HepG2 (cell line): ENCODE measurements around the gene ERCC6. TPM values are rescaled to one million over a fixed set of nuclear protein-coding genes. Genes with fewer than 3 reads are reported as not detected.

Experiments used
- ATM ChIP-seq: fragments of 450-650 bp; IDR thresholded peaks from 2 replicates; pipeline ENCODE4 v1.7.1; 2017; ENCODE audit warnings: mild to moderate bottlenecking, borderline replicate concordance
- CENPX ChIP-seq: sonication (generic); formaldehyde crosslinking; IDR thresholded peaks from 2 replicates; pipeline ENCODE4 v1.9.0; 2021; ENCODE audit warnings: mild to moderate bottlenecking, missing genetic modification reagents, moderate library complexity
- CSRNP2 ChIP-seq: sonication (generic); formaldehyde crosslinking; conservative IDR thresholded peaks from 2 replicates; pipeline ENCODE4 v1.8.0; 2022; ENCODE audit warnings: low read depth, missing genetic modification reagents
- HCFC1 ChIP-seq: fragments of 150-350 bp; IDR thresholded peaks from 2 replicates; pipeline ENCODE4 v1.6.1; 2014; ENCODE audit warnings: low read depth, low read length
- KAT8 ChIP-seq: IDR thresholded peaks from 2 replicates; pipeline ENCODE4 v1.6.1; 2016; ENCODE audit warnings: missing genetic modification reagents, missing compliant biosample characterization
- NONO ChIP-seq, 2 experiments: fragments of 450-650 bp in 1 of 2; sonication (generic) in 1 of 2; formaldehyde crosslinking in 1 of 2; IDR thresholded peaks in 1 of 2; conservative IDR thresholded peaks in 1 of 2; 2 replicates each; pipeline versions ENCODE4 v1.6.1 to v1.8.0; 2017 to 2022; ENCODE audit warnings: mild to moderate bottlenecking in 1 of 2, missing genetic modification reagents in 1 of 2, moderate library complexity in 1 of 2
- PAX8 ChIP-seq: sonication (generic); formaldehyde crosslinking; IDR thresholded peaks from 2 replicates; pipeline ENCODE4 v1.8.0; 2022; ENCODE audit warnings: mild to moderate bottlenecking, missing genetic modification reagents, borderline replicate concordance
- TAF15 ChIP-seq: fragments of 200-400 bp; formaldehyde crosslinking; IDR thresholded peaks from one replicate; pipeline ENCODE4 v1.6.1; 2018; ENCODE audit warnings: mild to moderate bottlenecking, low read depth, low read length; ENCODE audit not compliant: poor library complexity, severe bottlenecking
- ZHX1 ChIP-seq: sonication (generic); formaldehyde crosslinking; IDR thresholded peaks from 2 replicates; pipeline ENCODE4 v1.8.1; 2022; ENCODE audit warnings: low read depth, mild to moderate bottlenecking, missing genetic modification reagents
- ZNF20 ChIP-seq: sonication (generic); formaldehyde crosslinking; IDR thresholded peaks from 2 replicates; pipeline ENCODE4 v1.4.0; 2020; ENCODE audit warnings: mild to moderate bottlenecking, moderate library complexity, missing genetic modification reagents
- ZNF329 ChIP-seq: sonication (generic); formaldehyde crosslinking; IDR thresholded peaks from 2 replicates; pipeline ENCODE4 v1.9.0; 2021; ENCODE audit warnings: low read depth, mild to moderate bottlenecking, missing genetic modification reagents
- ZNF33A ChIP-seq: sonication (generic); formaldehyde crosslinking; IDR thresholded peaks from 2 replicates; pipeline ENCODE4 v1.5.1; 2020; ENCODE audit warnings: missing genetic modification reagents, mild to moderate bottlenecking, moderate library complexity, borderline replicate concordance
- ZNF383 ChIP-seq: sonication (generic); formaldehyde crosslinking; IDR thresholded peaks from 2 replicates; pipeline ENCODE4 v1.4.0; 2020; ENCODE audit warnings: missing genetic modification reagents, mild to moderate bottlenecking, borderline replicate concordance
- ZNF451 ChIP-seq: sonication (generic); formaldehyde crosslinking; IDR thresholded peaks from 2 replicates; pipeline ENCODE4 v1.5.0; 2020; ENCODE audit warnings: mild to moderate bottlenecking, missing genetic modification reagents
- ZNF564 ChIP-seq: sonication (generic); formaldehyde crosslinking; IDR thresholded peaks from 2 replicates; pipeline ENCODE4 v1.8.1; 2023; ENCODE audit warnings: mild to moderate bottlenecking, missing genetic modification reagents
- ZNF781 ChIP-seq: sonication (generic); formaldehyde crosslinking; IDR thresholded peaks from 2 replicates; pipeline ENCODE4 v1.5.1; 2020; ENCODE audit warnings: borderline replicate concordance, mild to moderate bottlenecking, missing genetic modification reagents; ENCODE audit errors: not compliant biosample characterization
- ZNF788 ChIP-seq: sonication (generic); formaldehyde crosslinking; IDR thresholded peaks from 2 replicates; pipeline ENCODE4 v1.5.0; 2020; ENCODE audit warnings: mild to moderate bottlenecking, missing genetic modification reagents, borderline replicate concordance
- ZNF800 ChIP-seq: sonication (generic); formaldehyde crosslinking; IDR thresholded peaks from 2 replicates; pipeline ENCODE4 v1.4.0; 2020; ENCODE audit warnings: missing genetic modification reagents
- ZZZ3 ChIP-seq: sonication (generic); formaldehyde crosslinking; IDR thresholded peaks from 2 replicates; pipeline ENCODE4 v1.4.0; 2020; ENCODE audit warnings: missing genetic modification reagents, mild to moderate bottlenecking, borderline replicate concordance
- polyA plus RNA-seq, 8 experiments: library from polyadenylated mRNA; depleted of rRNA in 3 of 8; stranded (reverse) in 7 of 8; unstranded in 1 of 8; fragments of >200 nt; fragmentation: Illumina TruSeq in 4 of 8; extraction: Trizol in 4 of 8; gene quantifications; 2 replicates each; pipeline versions ENCODE4 v1.2.1 to v1.2.3, GENCODE V29; 2011 to 2016; ENCODE audit warnings: low read depth in 4 of 8, missing spikeins in 1 of 8, mixed read lengths in 1 of 8; ENCODE audit not compliant: insufficient read depth in 1 of 8
- total RNA-seq, 5 experiments: library from RNA; depleted of rRNA; stranded (reverse); fragments of >200 nt; fragmentation: Illumina TruSeq; extraction: Trizol; gene quantifications; 2 replicates each; pipeline ENCODE4 v1.2.3, GENCODE V29; 2016; ENCODE audit warnings: low read depth in 1 of 5

The ERCC6 gene
- total and polyA plus RNA-seq, 2 of the 13 experiments (the other 11 are each of a cell fraction or from before 2014, with no cell fraction given): 5.1 to 9.8 TPM

GRCh38 chr10:49538381-49539319 lies at the start of gene ERCC6 (continued):
- no peak for TF ChIP-seq CSRNP2 (CRISPR knock-in tag)
- TF ChIP-seq CENPX (CRISPR knock-in tag): no peak
- no peak for TF ChIP-seq ZNF383
- peak; percentile 61; the same call in 1 of the 2 replicates for TF ChIP-seq ZZZ3 (CRISPR knock-in tag)
- TF ChIP-seq ZNF781: peak; percentile 87
- TF ChIP-seq ZNF451: peak; percentile 43; the same call in 1 of the 2 replicates
- TF ChIP-seq ZNF33A (CRISPR knock-in tag): no peak
- 0 out of 2 replicates have a peak, but pooled peaks have one; percentile 51 for TF ChIP-seq ZNF20 (CRISPR knock-in tag)
- TF ChIP-seq ZNF564 (CRISPR knock-in tag): peak; percentile 76; the same call in 1 of the 2 replicates
- no peak for TF ChIP-seq HCFC1
- TF ChIP-seq ZNF800: peak; percentile 75; the same call in 1 of the 2 replicates
- TF ChIP-seq ZNF788 (CRISPR knock-in tag): peak; percentile 77
- peak; percentile 31; the same call in 1 of the 2 replicates for TF ChIP-seq ZNF329 (CRISPR knock-in tag)
- no peak for TF ChIP-seq NONO (IDR thresholded peaks at IDR 0.05)
- peak; percentile 52 for TF ChIP-seq NONO (CRISPR knock-in tag; conservative IDR thresholded peaks at IDR 0.05)
- no peak for TF ChIP-seq ATM
- TF ChIP-seq KAT8: peak; percentile 92
- no peak for TF ChIP-seq PAX8 (CRISPR knock-in tag)
- TF ChIP-seq TAF15: no peak
- TF ChIP-seq ZHX1 (CRISPR knock-in tag): no peak
